Hepatocyte (in vitro differentiated cells): ENCODE data around the gene FAM83B. TPM values are rescaled to one million over a fixed set of nuclear protein-coding genes. Genes with fewer than 3 reads are reported as not detected.
"Not testable (repeated sequence)": the region's sequence is repeated elsewhere in the genome, so short reads cannot be mapped to it uniquely, and the experiment has no call there.

Experiments
- DNase-seq: peaks from one replicate; pipeline ENCODE4 v3.0.0-alpha.2; 2016; ENCODE audit warnings: low spot score
- H2AFZ ChIP-seq: fragments of 200-600 bp; sonication (generic); 2 replicates; pipeline ENCODE4 v1.6.0; 2016; ENCODE audit warnings: antibody characterized with exemption, mild to moderate bottlenecking
- H3K27ac ChIP-seq: fragments of 200-600 bp; sonication (generic); 2 replicates; pipeline ENCODE4 v1.5.1; 2016; ENCODE audit warnings: mild to moderate bottlenecking
- H3K27me3 ChIP-seq: fragments of 200-600 bp; sonication (generic); 2 replicates; pipeline ENCODE4 v1.6.1; 2016
- H3K36me3 ChIP-seq: fragments of 200-600 bp; sonication (generic); replicated peaks from 2 replicates; pipeline ENCODE4 v1.5.1; 2016; ENCODE audit warnings: low read depth; ENCODE audit not compliant: insufficient read depth
- H3K4me1 ChIP-seq: fragments of 200-600 bp; sonication (generic); 2 replicates; pipeline ENCODE4 v1.5.1; 2016; ENCODE audit warnings: mild to moderate bottlenecking, moderate library complexity; ENCODE audit not compliant: insufficient read depth
- H3K4me2 ChIP-seq: fragments of 200-600 bp; sonication (generic); 2 replicates; pipeline ENCODE4 v1.6.0; 2016
- H3K4me3 ChIP-seq: fragments of 200-600 bp; sonication (generic); 2 replicates; pipeline ENCODE4 v1.5.1; 2016; ENCODE audit warnings: mild to moderate bottlenecking
- H3K79me2 ChIP-seq: fragments of 200-600 bp; sonication (generic); 2 replicates; pipeline ENCODE4 v1.6.0; 2017; ENCODE audit warnings: mild to moderate bottlenecking
- H3K9me2 ChIP-seq: fragments of 200-600 bp; sonication (generic); replicated peaks from 2 replicates; pipeline ENCODE4 v1.6.0; 2017; ENCODE audit warnings: mild to moderate bottlenecking; ENCODE audit not compliant: insufficient read depth
- H3K9me3 ChIP-seq: fragments of 200-600 bp; sonication (generic); 2 replicates; pipeline ENCODE4 v1.5.1; 2016; ENCODE audit warnings: low read depth, mild to moderate bottlenecking
- H4K20me1 ChIP-seq: fragments of 200-600 bp; sonication (generic); 2 replicates; pipeline ENCODE4 v1.6.0; 2016; ENCODE audit warnings: mild to moderate bottlenecking; ENCODE audit not compliant: insufficient read depth, poor library complexity, severe bottlenecking
- CTCF ChIP-seq: fragments of 200-600 bp; sonication (generic); IDR thresholded peaks from 2 replicates; pipeline ENCODE4 v1.5.1; 2016; ENCODE audit warnings: antibody characterized with exemption, mild to moderate bottlenecking; ENCODE audit not compliant: poor library complexity
- EZH2 ChIP-seq: fragments of 200-600 bp; sonication (generic); IDR thresholded peaks from 2 replicates; pipeline ENCODE4 v1.6.1; 2016; ENCODE audit warnings: antibody characterized with exemption, mild to moderate bottlenecking, borderline replicate concordance
- EZH2phosphoT487 ChIP-seq: fragments of 200-600 bp; sonication (generic); IDR thresholded peaks from one replicate; pipeline ENCODE4 v1.6.1; 2018; ENCODE audit warnings: antibody characterized with exemption, mild to moderate bottlenecking, low read depth, moderate library complexity; ENCODE audit not compliant: unreplicated experiment, severe bottlenecking
- WGBS: methylation state at CpG from one replicate; pipeline ENCODE4 v1.1.6; 2016; ENCODE audit warnings: low lambda C conversion rate; ENCODE audit errors: missing lambda C conversion rate; 5-methylcytosine and 5-hydroxymethylcytosine counted together
- polyA plus RNA-seq: library from polyadenylated mRNA; unstranded; fragments of >200 nt; fragmentation: Nextera tagmentation; extraction: Ambion mirVana; gene quantifications from 2 replicates; pipeline ENCODE4 v1.2.1, GENCODE V29; 2016
- total RNA-seq: library from RNA; depleted of rRNA; stranded (reverse); fragments of >200 nt; gene quantifications from 2 replicates; pipeline ENCODE4 v1.2.3, GENCODE V29; 2014

The FAM83B gene
- total and polyA plus RNA-seq, 2 experiments from 2014 or later, result 5.5 to 29.2 TPM

DNA sequence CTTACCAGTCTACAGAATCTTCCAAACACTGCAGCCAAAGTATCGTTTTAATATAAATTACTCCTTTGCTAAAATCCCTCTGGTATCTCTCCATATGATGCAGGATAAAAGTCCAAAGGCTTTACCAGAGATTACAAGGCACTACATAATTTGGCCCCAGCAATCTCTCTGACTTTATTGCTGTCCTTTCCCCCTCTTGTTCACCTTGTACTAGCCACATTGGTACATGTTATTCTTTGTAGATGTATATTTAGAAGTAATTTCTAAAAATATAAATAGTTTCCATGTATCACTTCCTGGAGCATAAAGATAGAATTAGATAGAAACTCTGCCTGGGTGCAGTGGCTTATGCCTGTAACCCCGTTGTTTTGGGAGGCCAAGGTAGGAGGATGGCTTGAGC lies 28.7 kb upstream of the FAM83B start:
- no peaks in the 10 kb centered on the region for H3K9me3 ChIP-seq
- no peaks in the 10 kb centered on the region for H3K36me3 ChIP-seq
- no peak overlapping the region for H2AFZ ChIP-seq
- WGBS, result 82% methylated on average over 2 of the region's 2 CpGs
- peaks cover 5% of the 10 kb centered on the region for H3K4me1 ChIP-seq
- H3K4me2 ChIP-seq, result no peak overlapping the region
- H3K9me2 ChIP-seq, result no peaks in the 10 kb centered on the region
- no peak overlapping the region for H3K27ac ChIP-seq
- H4K20me1 ChIP-seq, result no peaks in the 10 kb centered on the region
- no peaks in the 10 kb centered on the region for H3K79me2 ChIP-seq
- no peak overlapping the region for H3K4me3 ChIP-seq
- H3K27me3 ChIP-seq, result no peaks in the 10 kb centered on the region
- DNase-seq, result no peak
- no peak for TF ChIP-seq EZH2phosphoT487
- TF ChIP-seq CTCF, result no peak
- TF ChIP-seq EZH2, result no peak

DNA sequence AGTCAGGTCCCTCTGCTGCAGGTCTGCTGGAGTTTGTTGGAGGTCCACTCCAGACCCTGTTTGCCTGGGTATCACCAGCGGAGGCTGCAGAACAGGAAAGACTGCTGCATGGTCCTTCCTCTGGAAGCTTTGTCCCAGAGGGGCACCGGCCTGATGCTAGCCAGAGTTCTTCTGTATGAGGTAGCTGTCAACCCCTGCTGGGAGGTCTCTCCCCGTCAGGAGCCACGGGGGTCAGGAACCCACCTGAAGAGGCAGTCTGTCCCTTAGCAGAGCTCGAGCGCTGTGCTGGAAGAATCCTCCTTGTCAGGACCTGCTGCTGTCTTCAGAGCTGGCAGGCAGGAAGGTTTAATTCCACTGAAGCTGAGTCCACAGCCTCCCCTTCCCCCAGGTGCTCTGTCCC lies 22.3 kb upstream of the FAM83B start:
- not testable (repeated sequence) for H3K4me1 ChIP-seq, H3K9me3 ChIP-seq, H3K27ac ChIP-seq, DNase-seq, H3K36me3 ChIP-seq, H3K79me2 ChIP-seq, H3K4me3 ChIP-seq, H3K4me2 ChIP-seq, H2AFZ ChIP-seq, H4K20me1 ChIP-seq, H3K9me2 ChIP-seq, H3K27me3 ChIP-seq
- WGBS, result 79% methylated on average over 6 of the region's 6 CpGs

DNA sequence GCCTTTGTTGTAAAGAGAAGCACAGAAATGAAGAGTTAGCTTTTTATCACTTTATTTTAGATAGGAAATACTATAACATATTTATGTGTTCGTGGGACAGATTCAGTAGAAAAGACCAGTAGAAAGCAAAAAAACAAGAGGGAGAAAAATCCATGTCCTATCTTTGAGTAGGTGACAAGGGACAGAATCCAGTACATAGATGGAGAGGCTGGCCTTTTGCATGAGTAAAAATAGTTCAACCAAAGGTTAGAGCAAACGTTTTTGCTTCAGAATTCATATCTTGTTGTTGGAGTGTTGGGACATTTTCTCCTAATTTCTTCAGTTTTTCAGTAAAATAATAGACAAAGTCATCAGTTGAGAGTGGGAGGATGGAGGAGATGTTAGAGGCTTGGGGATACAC lies 19.6 kb upstream of the FAM83B start:
- H3K9me2 ChIP-seq, result no peaks in the 10 kb centered on the region
- TF ChIP-seq CTCF (no peak), EZH2phosphoT487 (no peak), EZH2 (no peak)
- no peaks in the 10 kb centered on the region for H3K9me3 ChIP-seq
- DNase-seq, result no peak
- H3K79me2 ChIP-seq, result no peaks in the 10 kb centered on the region
- H2AFZ ChIP-seq, result no peak overlapping the region
- no peaks in the 10 kb centered on the region for H3K36me3 ChIP-seq
- H4K20me1 ChIP-seq, result no peaks in the 10 kb centered on the region
- no peaks in the 10 kb centered on the region for H3K4me1 ChIP-seq
- H3K4me3 ChIP-seq, result no peak overlapping the region
- no peak overlapping the region for H3K4me2 ChIP-seq
- WGBS, result 57% methylated on average over 2 of the region's 2 CpGs
- no peaks in the 10 kb centered on the region for H3K27me3 ChIP-seq
- no peak overlapping the region for H3K27ac ChIP-seq

- Histone ChIP-seq H3K4me2 (no peak overlapping the region), H3K4me3 (no peak overlapping the region), H3K36me3 (no peaks in the 10 kb centered on the region), H2AFZ (no peak overlapping the region), H4K20me1 (no peaks in the 10 kb centered on the region), H3K9me3 (no peaks in the 10 kb centered on the region), H3K9me2 (no peaks in the 10 kb centered on the region), H3K79me2 (no peaks in the 10 kb centered on the region), H3K27me3 (no peaks in the 10 kb centered on the region), H3K27ac (no peak overlapping the region), H3K4me1 (no peaks in the 10 kb centered on the region)
- DNase-seq, result no peak
- TF ChIP-seq EZH2phosphoT487 (no peak), EZH2 (no peak), CTCF (no peak)
- 82% methylated on average over 1 of the region's 1 CpG for WGBS
Observed at GRCh38 chr6:54830216-54830615, 16.4 kb upstream of the FAM83B start.
